ENCODE results near the gene ADNP2.

Gene ADNP2

DNA sequence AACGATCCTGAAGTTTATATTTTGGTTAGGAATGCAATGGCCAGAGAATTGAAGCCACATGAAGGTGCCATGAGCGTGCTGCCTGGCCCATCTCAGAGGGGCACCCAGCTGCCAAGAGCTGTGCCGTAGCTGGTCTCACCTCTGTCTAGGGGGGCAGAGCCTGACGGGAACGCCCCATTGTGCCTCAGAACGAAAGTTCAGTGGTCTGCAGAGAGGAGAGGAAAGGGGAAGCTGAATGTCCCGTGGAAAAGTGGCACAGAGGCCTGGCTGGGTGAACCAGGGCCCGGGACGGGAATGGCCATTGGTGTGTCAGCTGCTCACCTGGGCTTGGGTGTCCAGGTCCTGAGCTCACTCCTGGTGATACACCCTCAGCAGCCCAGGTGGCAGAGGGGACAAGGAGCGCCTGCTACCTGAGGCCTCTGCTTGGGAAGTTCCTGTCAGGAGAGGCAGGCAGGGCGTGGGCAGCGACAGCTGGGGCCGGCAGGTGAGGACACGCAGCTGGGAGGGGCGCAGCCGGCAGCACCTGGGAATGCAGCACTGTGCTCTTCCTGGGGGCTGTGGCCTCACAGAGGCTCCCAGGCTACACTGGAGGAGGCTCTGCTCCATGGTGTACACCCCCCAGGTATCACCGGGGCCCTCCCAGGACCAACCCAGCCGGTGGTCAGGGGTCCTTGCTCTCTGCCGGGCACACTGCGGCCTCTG lies 70.9 kb downstream of the ADNP2 start:
- Mint-ChIP-seq H3K4me1 (peaks cover 10% of the 10 kb centered on the region), H3K27ac (no peak overlapping the region), H3K36me3 (ENCODE audit: low read depth) (no peaks in the 10 kb centered on the region), H3K27me3 (peaks cover 6% of the 10 kb centered on the region), H3K9me3 (no peaks in the 10 kb centered on the region), H3K4me3 (no peak overlapping the region)
- no peak for DNase-seq
- ATAC-seq, result no peak

DNA sequence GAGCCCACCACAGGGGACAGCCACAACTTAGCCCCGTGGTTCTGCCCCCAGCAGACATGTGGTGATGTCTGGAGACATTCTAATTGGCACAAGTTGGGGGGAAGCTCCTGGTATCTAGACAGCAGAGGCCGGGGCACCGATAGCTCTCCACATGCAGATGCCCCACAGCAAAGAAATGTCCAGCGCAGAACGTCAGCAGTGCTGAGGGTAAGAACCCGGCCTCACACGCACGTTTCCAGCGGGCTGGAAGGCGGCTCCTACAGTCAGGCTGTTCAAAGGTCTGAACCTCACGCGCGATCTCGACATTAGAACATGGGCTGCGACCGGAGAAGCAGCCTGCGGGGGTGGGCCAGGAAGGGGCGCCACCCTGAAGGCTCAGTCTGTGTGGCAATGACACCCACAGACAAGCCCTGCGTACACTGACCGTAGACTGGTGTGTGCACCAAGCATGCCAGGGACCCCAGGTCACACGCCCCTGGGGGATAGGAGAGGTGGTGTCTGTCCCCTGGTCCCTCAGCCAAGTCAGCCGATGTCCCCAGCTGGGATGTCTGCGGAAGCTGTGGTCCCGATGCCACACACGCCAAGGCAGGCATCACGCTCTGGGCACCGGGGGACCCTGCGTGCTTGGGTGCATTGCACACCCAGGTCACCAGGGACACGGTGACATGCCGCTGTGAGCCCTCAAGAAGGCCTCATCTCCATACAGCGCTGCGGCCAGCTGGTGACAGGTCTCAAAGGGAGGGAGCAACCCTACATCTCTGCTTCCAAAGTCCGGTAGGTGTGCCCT lies 71.9 kb downstream of the ADNP2 start:
- H3K27ac Mint-ChIP-seq, result no peak overlapping the region
- peaks cover under 1% of the 10 kb centered on the region for H3K4me1 Mint-ChIP-seq
- no peak for ATAC-seq
- H3K4me3 Mint-ChIP-seq, result no peak overlapping the region
- peaks cover 2% of the 10 kb centered on the region for H3K9me3 Mint-ChIP-seq
- peaks cover 4% of the 10 kb centered on the region for H3K27me3 Mint-ChIP-seq
- H3K36me3 Mint-ChIP-seq (ENCODE audit: low read depth), result no peaks in the 10 kb centered on the region
- DNase-seq, result no peak

DNA sequence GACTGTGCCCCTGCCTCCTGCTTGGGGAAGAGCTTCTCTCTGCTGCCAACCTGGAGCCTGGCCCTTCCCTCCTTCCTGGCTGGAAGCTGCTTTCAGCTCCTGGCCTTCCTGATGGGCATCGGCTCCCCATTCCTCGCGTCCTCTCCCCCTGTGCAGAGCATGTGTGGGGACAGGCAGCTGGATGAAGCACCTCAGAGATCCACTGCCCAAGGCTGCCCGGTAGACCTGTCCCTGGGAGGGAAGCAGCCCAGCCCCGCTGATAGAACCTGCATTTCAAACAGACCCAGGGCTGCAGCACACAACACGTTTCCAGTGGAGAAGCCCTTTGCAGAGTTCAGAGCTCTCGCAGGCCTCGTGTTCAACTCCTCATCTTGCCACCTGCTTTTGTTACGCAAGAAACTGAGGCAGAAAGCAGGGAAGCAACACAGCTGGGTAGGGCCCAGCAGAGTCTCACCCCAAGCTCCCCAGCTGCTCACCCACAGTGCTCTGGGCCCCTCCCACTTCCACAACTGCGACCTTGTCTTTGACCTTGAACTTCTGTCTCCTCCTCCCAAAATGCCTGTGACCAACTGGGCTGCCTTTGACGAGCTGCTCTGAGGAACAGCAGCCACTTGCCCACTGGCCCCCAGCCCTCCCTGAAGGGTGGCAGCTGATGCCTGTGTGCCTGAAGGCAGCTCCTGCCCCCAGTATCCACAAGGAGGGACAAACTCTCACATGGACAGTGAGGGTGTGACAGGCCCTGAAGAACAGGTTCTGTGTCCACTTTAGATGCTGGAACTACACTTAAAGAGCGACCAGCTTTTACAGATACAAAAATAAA lies 72.8 kb downstream of the ADNP2 start:
- no peak overlapping the region for H3K4me3 Mint-ChIP-seq
- peaks cover 5% of the 10 kb centered on the region for H3K27me3 Mint-ChIP-seq
- peaks cover 5% of the 10 kb centered on the region for H3K9me3 Mint-ChIP-seq
- no peaks in the 10 kb centered on the region for H3K4me1 Mint-ChIP-seq
- H3K36me3 Mint-ChIP-seq (ENCODE audit: low read depth), result no peaks in the 10 kb centered on the region
- no peak for DNase-seq
- no peak overlapping the region for H3K27ac Mint-ChIP-seq
- no peak for ATAC-seq

DNA sequence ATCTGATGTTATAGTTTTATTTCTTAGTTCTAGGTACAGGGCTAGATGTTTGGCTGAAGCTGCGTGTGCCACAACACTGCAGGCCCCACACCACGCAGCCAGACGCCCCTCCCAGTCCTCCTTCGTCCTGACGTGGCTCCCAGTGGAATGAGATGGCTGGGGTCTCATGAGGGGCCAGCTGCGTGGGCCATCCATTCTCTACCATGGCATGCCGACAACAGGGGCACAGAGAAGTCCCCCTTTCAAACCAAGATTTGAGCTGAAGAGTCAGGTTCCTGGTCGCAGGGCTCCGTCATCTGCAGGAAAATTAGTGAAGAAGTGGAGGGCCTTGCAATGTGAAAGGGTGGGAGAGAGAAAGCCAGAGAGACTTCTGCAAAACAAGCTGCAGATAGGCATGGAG lies 73.8 kb downstream of the ADNP2 start:
- no peak for DNase-seq
- Mint-ChIP-seq H3K4me1 (no peaks in the 10 kb centered on the region), H3K9me3 (peaks cover 5% of the 10 kb centered on the region), H3K4me3 (no peak overlapping the region), H3K27ac (no peak overlapping the region), H3K27me3 (peaks cover 5% of the 10 kb centered on the region), H3K36me3 (ENCODE audit: low read depth) (no peaks in the 10 kb centered on the region)
- no peak for ATAC-seq

DNA sequence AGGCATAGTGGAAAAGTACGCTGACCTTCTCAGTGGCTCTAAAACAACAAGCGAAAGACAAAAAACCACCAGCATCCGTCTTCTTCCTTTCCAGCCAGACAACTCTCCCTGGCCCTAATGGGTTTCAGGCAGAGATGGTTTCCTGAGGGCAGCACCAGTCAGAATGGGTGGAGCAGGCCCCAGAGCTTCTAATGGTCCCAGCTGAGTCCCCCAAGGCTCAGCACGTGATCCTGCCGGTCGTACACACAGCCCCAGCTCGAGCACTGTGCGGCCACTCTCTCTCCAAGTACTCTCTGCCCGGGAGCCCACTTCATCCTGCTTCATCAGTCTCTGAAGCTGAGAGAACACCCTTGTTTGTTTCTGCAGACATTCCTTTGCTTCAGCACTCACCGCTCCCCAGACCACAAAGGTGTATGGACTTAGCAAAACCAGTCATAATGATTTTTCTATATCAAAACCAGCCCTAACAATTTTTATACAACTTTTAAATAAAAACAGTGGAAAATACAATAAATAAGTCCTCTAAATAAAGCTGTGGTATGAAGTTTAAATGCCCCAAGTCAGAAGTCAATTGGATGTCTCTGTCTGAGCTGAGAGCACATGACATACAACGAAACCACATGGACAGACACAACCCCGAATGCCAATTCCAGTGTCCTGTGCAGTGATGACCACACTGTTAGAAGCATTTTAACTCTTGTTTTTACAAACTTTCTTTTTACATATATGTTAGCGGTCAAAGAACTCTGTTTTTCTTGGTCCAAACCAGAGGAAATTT lies 74.4 kb downstream of the ADNP2 start:
- DNase-seq (no peak), ATAC-seq (no peak)
- Mint-ChIP-seq H3K4me1 (no peaks in the 10 kb centered on the region), H3K27me3 (peaks cover 5% of the 10 kb centered on the region), H3K36me3 (ENCODE audit: low read depth) (no peaks in the 10 kb centered on the region), H3K9me3 (peaks cover 5% of the 10 kb centered on the region), H3K27ac (no peak overlapping the region), H3K4me3 (no peak overlapping the region)

DNA sequence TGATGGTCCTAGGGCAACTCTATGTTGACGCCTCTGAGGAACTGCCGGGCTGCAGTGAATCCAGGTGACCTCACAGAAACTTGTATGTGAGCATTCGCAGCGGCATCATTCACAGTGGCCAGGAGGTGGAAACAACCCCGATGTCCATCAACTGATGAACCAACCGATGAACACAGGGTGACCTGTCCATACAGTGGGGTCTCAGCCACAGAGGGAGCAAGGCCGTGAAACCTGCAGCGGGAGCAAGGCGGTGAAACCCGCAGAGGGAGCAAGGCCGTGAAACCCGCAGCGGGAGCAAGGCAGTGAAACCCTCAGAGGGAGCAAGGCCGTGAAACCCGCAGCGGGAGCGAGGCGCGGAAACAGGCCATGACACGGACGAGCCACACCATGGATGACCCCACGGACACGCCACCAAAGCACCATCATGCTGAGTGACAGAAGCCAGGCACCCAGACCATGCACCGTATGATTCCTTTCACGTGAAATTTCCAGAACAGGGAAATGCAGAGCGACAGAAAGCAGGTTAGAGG lies 75.2 kb downstream of the ADNP2 start:
- Mint-ChIP-seq H3K36me3 (ENCODE audit: low read depth) (no peaks in the 10 kb centered on the region), H3K4me3 (no peak overlapping the region), H3K27me3 (peaks cover 5% of the 10 kb centered on the region), H3K27ac (no peak overlapping the region), H3K4me1 (no peaks in the 10 kb centered on the region), H3K9me3 (peaks cover 5% of the 10 kb centered on the region)
- DNase-seq (no peak), ATAC-seq (no peak)

DNA sequence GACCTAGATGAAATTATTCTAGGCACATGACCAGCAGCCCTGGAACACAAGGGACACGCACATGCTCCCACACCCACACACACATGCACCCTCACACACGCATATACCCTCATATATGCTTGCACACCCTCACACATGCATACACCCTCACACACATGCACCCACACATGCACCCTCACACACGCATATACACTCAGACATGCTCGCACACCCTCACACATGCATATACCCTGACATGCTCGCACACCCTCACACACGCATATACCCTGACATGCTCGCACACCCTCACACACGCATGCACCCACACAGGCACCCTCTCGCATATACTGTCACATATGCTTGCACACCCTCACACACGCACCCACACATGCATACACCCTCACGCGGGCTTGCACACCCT lies 76.5 kb downstream of the ADNP2 start:
- Mint-ChIP-seq H3K27me3 (peaks cover 5% of the 10 kb centered on the region), H3K27ac (no peak overlapping the region), H3K36me3 (ENCODE audit: low read depth) (no peaks in the 10 kb centered on the region), H3K4me1 (no peaks in the 10 kb centered on the region), H3K4me3 (no peak overlapping the region), H3K9me3 (peaks cover 5% of the 10 kb centered on the region)
- ATAC-seq, result no peak
- DNase-seq, result no peak

DNA sequence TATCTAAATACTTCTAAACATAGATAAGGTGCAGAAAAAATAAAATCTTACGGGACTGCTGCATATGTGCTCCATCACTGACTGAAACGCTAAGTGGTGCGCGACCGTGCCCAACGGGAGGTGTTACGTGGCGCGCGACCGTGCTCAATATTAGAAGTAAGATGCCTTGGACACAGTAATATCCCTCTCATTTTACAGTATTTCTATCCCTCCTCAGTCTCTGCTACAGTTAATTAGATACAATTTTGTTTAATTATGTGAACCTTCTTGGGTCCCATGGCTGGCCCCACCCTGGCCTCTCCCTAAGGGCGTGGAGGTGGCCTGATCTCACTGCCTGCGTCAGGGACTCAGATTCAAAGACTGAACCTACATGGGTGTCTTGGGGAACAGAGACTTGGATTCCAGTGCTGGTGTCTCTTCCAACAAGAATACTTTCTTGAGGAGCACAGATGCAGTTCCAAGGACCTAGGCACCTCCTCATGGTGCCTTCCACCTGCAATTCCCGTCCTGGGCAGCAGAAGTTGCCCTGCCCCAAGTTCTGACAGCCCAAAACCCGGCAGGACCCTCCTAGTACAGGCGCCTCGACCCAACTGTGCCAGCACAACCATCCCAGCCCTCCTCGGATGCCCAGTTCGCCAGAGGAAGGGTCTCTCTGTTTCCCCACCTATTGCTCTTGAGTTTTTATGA lies 79.0 kb downstream of the ADNP2 start:
- no peak overlapping the region for H3K27ac Mint-ChIP-seq
- DNase-seq (no peak), ATAC-seq (no peak)
- peaks cover 5% of the 10 kb centered on the region for H3K9me3 Mint-ChIP-seq
- peaks cover 3% of the 10 kb centered on the region for H3K4me1 Mint-ChIP-seq
- no peak overlapping the region for H3K4me3 Mint-ChIP-seq
- peaks cover 12% of the 10 kb centered on the region for H3K27me3 Mint-ChIP-seq
- H3K36me3 Mint-ChIP-seq (ENCODE audit: low read depth), result no peaks in the 10 kb centered on the region

DNA sequence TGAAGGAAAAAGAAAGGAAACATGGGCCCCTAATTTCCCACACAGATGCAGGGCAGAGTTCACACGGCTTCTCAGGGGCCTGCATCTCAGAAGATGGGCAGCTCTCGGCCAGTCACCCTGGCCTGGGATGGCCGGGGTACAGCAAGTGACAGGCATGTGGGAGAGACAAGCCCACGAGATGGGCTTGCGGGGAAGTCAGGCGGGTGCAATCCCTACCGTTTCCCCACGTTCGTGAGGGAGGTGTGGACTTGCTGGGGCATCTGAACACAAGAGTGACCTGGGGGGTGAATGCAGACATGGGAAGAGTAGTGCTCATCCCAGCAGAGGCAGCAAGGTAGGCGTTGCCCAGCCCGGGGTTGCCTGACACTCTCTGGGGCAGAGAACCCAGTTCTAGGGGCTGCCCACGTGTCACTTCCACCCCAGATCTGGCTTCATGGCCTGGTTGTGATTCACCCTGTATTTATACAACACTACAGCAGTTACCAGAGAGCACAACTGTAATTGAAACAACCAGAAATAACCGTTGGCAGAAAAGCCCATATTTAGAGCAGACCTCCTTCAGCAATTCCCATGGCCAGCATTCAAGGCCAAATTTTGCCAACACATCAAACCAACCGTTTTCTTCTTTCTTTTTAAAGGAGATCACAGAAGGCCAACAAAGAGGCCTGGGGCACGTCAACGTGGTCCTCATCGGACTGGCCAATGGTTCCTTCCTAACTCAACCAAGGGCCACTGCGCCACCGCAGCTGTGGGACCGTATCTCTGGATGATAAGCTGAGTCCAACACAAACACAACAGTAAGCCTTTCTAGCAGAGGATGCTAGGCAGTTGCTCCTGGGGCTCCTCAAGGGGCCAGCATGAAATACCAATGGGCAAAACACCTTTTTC lies 79.8 kb downstream of the ADNP2 start:
- peaks cover 6% of the 10 kb centered on the region for H3K4me1 Mint-ChIP-seq
- peaks cover 5% of the 10 kb centered on the region for H3K9me3 Mint-ChIP-seq
- ATAC-seq (no peak), DNase-seq (no peak)
- H3K27ac Mint-ChIP-seq, result no peak overlapping the region
- no peaks in the 10 kb centered on the region for H3K36me3 Mint-ChIP-seq (ENCODE audit: low read depth)
- no peak overlapping the region for H3K4me3 Mint-ChIP-seq
- peaks cover 18% of the 10 kb centered on the region for H3K27me3 Mint-ChIP-seq

DNA sequence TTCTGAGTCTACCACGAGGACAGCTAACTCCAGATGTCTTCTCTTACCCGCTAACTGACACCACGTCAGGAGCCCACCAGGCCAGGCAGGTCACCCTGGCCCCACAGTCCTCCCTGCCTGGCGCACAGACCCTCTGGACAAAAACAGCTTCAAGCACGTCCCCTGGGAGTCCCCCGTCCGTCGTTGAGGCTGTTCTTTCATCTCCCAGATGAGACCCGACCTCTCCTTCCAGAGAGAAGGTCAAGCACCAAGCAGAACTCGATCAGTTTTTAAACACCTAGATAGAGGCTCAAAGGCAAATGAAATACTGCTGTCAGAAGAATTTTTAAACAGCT lies 80.4 kb downstream of the ADNP2 start:
- Mint-ChIP-seq H3K27me3 (peaks cover 20% of the 10 kb centered on the region), H3K27ac (no peak overlapping the region), H3K4me1 (peaks cover 12% of the 10 kb centered on the region), H3K36me3 (ENCODE audit: low read depth) (no peaks in the 10 kb centered on the region), H3K4me3 (no peak overlapping the region), H3K9me3 (peaks cover 5% of the 10 kb centered on the region)
- ATAC-seq (no peak), DNase-seq (no peak)

All from activated naive CD8-positive, alpha-beta T cell treated with anti-CD3 and anti-CD28 coated beads, Interleukin-2, amount 50 U/mL, for 24 hours (primary cell).